HG02870 (cell line): ENCODE results near the gene TNF.
A peak's percentile ranks its signal among the peaks of the same experiment; 100 is the strongest.

Experiments
- ATAC-seq: cut with Tn5 transposase; IDR thresholded peaks from one replicate; pipeline ENCODE4 v1.9.1; 2021; ENCODE audit warnings: mild to moderate bottlenecking, moderate library complexity; ENCODE audit not compliant: unreplicated experiment

Gene TNF

GRCh38 chr6:31575335-31575901, at the start of gene TNF:
Gene TNF, plus strand, starts transcription at chr6:31575565. Its CDS starts 177 bp downstream, at chr6:31575742.
- ATAC-seq: no peak

GRCh38 chr6:31525932-31526591, 49.3 kb upstream of the TNF start:
- no peak for ATAC-seq

GRCh38 chr6:31528307-31528777, 47.0 kb upstream of the TNF start:
- no peak for ATAC-seq

GRCh38 chr6:31528821-31529328, 46.5 kb upstream of the TNF start, which contains the start of gene MCCD1:
Gene MCCD1, plus strand, starts transcription at chr6:31528962. Its CDS starts 53 bp downstream, at chr6:31529015.
- no peak for ATAC-seq

- no peak for ATAC-seq
Measured at GRCh38 chr6:31529329-31530150, 45.8 kb upstream of the TNF start.

- ATAC-seq: no peak
Measured at GRCh38 chr6:31530659-31531058, 44.7 kb upstream of the TNF start.

- ATAC-seq: no peak
Measured at GRCh38 chr6:31531162-31531561, 44.2 kb upstream of the TNF start.

- no peak for ATAC-seq
Measured at GRCh38 chr6:31531771-31532643, 43.4 kb upstream of the TNF start.

- ATAC-seq: no peak
Measured at GRCh38 chr6:31532644-31533454, 42.5 kb upstream of the TNF start.

- no peak for ATAC-seq
Measured at GRCh38 chr6:31533455-31533841, 41.9 kb upstream of the TNF start.

- no peak for ATAC-seq
Measured at GRCh38 chr6:31534011-31534410, 41.4 kb upstream of the TNF start.

- ATAC-seq: no peak
Measured at GRCh38 chr6:31534521-31535040, 40.8 kb upstream of the TNF start.

GRCh38 chr6:31535538-31536324, 39.6 kb upstream of the TNF start:
- ATAC-seq: no peak

GRCh38 chr6:31538805-31539400, 36.5 kb upstream of the TNF start:
- ATAC-seq: no peak

GRCh38 chr6:31540640-31541039, 34.7 kb upstream of the TNF start:
- ATAC-seq: no peak

- no peak for ATAC-seq
Measured at GRCh38 chr6:31541059-31541657, 34.2 kb upstream of the TNF start.

- ATAC-seq: peak; percentile 61
Measured at GRCh38 chr6:31541658-31542521, 33.5 kb upstream of the TNF start, which contains the start of gene DDX39B. Gene DDX39B, minus strand, starts transcription at chr6:31542003. Its CDS starts 1,471 bp downstream, at chr6:31540532.
